Esophagus muscularis mucosa (tissue), 3 donors: ENCODE results near the gene SLC4A5.

Source experiments
- CTCF ChIP-seq, 3 experiments: fragments of 200-600 bp in 2 of 3; fragments of 450-650 bp in 1 of 3; sonication (generic) in 2 of 3; IDR thresholded peaks; one replicate each; pipeline ENCODE4 v1.5.1; 2017 to 2019; ENCODE audit warnings: antibody characterized with exemption in 3 of 3, mild to moderate bottlenecking in 2 of 3, moderate library complexity in 1 of 3
- POLR2A ChIP-seq: fragments of 450-650 bp; IDR thresholded peaks from one replicate; pipeline ENCODE4 v1.6.1; 2017; ENCODE audit warnings: antibody characterized with exemption, moderate library complexity, mild to moderate bottlenecking, low read depth

- no peak for TF ChIP-seq CTCF (IDR thresholded peaks at IDR 0.05)
- no peak for TF ChIP-seq POLR2A
Observed at GRCh38 chr2:74204436-74204835, 138.8 kb downstream of the SLC4A5 start.
